HK-2 (cell line): ENCODE data around the gene CASZ1.
A peak's percentile ranks its signal among the peaks of the same experiment; 100 is the strongest.

ENCODE experiments used
- DNase-seq: peaks from one replicate; pipeline ENCODE4 v3.0.0-alpha.2; 2018; ENCODE audit not compliant: unreplicated experiment

The CASZ1 gene

GRCh38 chr1:10671622-10672342 lies 124.7 kb downstream of the CASZ1 start:
- no peak for DNase-seq

GRCh38 chr1:10671090-10671489 lies 125.4 kb downstream of the CASZ1 start:
- no peak for DNase-seq

- no peak for DNase-seq
These were observed 126.3 kb downstream of the CASZ1 start for GRCh38 chr1:10670190-10670589.

GRCh38 chr1:10669570-10669969 lies 126.9 kb downstream of the CASZ1 start:
- no peak for DNase-seq

GRCh38 chr1:10667861-10668761 lies 128.3 kb downstream of the CASZ1 start:
- no peak for DNase-seq

- DNase-seq, result peak; percentile 38
These were observed 130.3 kb downstream of the CASZ1 start for GRCh38 chr1:10665930-10666850.

GRCh38 chr1:10665226-10665625 lies 131.2 kb downstream of the CASZ1 start:
- DNase-seq, result no peak

- no peak for DNase-seq
These were observed 132.2 kb downstream of the CASZ1 start for GRCh38 chr1:10664251-10664650.

GRCh38 chr1:10663678-10664035 lies 132.8 kb downstream of the CASZ1 start:
- no peak for DNase-seq

- DNase-seq, result no peak
These were observed 133.4 kb downstream of the CASZ1 start for GRCh38 chr1:10662824-10663677.

- no peak for DNase-seq
These were observed 134.3 kb downstream of the CASZ1 start for GRCh38 chr1:10662090-10662688.

- no peak for DNase-seq
These were observed 135.0 kb downstream of the CASZ1 start for GRCh38 chr1:10661453-10661852.

- DNase-seq, result no peak
These were observed 136.6 kb downstream of the CASZ1 start for GRCh38 chr1:10659646-10660540.

GRCh38 chr1:10659218-10659617 lies 137.2 kb downstream of the CASZ1 start:
- DNase-seq, result no peak

GRCh38 chr1:10658396-10659066 lies 137.9 kb downstream of the CASZ1 start:
- no peak for DNase-seq

- peak; percentile 22 for DNase-seq
These were observed 139.2 kb downstream of the CASZ1 start for GRCh38 chr1:10657088-10657847.

- DNase-seq, result no peak
These were observed 140.0 kb downstream of the CASZ1 start for GRCh38 chr1:10656431-10656830.

- DNase-seq, result no peak
These were observed 141.4 kb downstream of the CASZ1 start for GRCh38 chr1:10655002-10655401.
